HG03521 (cell line): ENCODE results near the gene MARVELD3.

Source experiments
- ATAC-seq: cut with Tn5 transposase; IDR thresholded peaks from one replicate; pipeline ENCODE4 v1.9.1; 2021; ENCODE audit warnings: mild to moderate bottlenecking, moderate library complexity; ENCODE audit not compliant: unreplicated experiment

MARVELD3 gene

GRCh38 chr16:71622088-71622487, 3.9 kb upstream of the MARVELD3 start:
- no peak for ATAC-seq

- ATAC-seq, result no peak
Measured at GRCh38 chr16:71623597-71623996, 2.4 kb upstream of the MARVELD3 start.

GRCh38 chr16:71625113-71625850, 702 bp upstream of the MARVELD3 start:
- no peak for ATAC-seq

- no peak for ATAC-seq
Measured at GRCh38 chr16:71626858-71627213, 852 bp downstream of the MARVELD3 start.

- no peak for ATAC-seq
Measured at GRCh38 chr16:71627731-71628181, 1.8 kb downstream of the MARVELD3 start.

GRCh38 chr16:71628810-71629209, 2.8 kb downstream of the MARVELD3 start:
- no peak for ATAC-seq

GRCh38 chr16:71629278-71630016, 3.5 kb downstream of the MARVELD3 start:
- ATAC-seq, result no peak

GRCh38 chr16:71630808-71631207, 4.8 kb downstream of the MARVELD3 start:
- ATAC-seq, result no peak

GRCh38 chr16:71631776-71632175, 5.8 kb downstream of the MARVELD3 start:
- no peak for ATAC-seq

- ATAC-seq, result no peak
Measured at GRCh38 chr16:71635632-71636031, 9.6 kb downstream of the MARVELD3 start.

- no peak for ATAC-seq
Measured at GRCh38 chr16:71637398-71637797, 11.4 kb downstream of the MARVELD3 start.

- ATAC-seq, result no peak
Measured at GRCh38 chr16:71645450-71645849, 19.5 kb downstream of the MARVELD3 start.

GRCh38 chr16:71647391-71647790, 21.4 kb downstream of the MARVELD3 start:
- no peak for ATAC-seq

GRCh38 chr16:71648162-71648561, 22.2 kb downstream of the MARVELD3 start:
- ATAC-seq, result no peak

GRCh38 chr16:71648921-71649320, 22.9 kb downstream of the MARVELD3 start:
- no peak for ATAC-seq

GRCh38 chr16:71649704-71650103, 23.7 kb downstream of the MARVELD3 start:
- ATAC-seq, result no peak

GRCh38 chr16:71658771-71659170, 32.8 kb downstream of the MARVELD3 start:
- ATAC-seq, result no peak

- no peak for ATAC-seq
Measured at GRCh38 chr16:71659471-71659870, 33.5 kb downstream of the MARVELD3 start.

GRCh38 chr16:71666264-71666663, 40.3 kb downstream of the MARVELD3 start:
- no peak for ATAC-seq

- ATAC-seq, result no peak
Measured at GRCh38 chr16:71666928-71667707, 41.1 kb downstream of the MARVELD3 start.

GRCh38 chr16:71669926-71670536, 44.0 kb downstream of the MARVELD3 start:
- no peak for ATAC-seq
